GM10266 (cell line): ENCODE data around the gene LAMC1.

Experiments
- DNase-seq: peaks from one replicate; pipeline ENCODE4 v3.0.0; 2012; ENCODE audit errors: extremely low spot score
- CTCF ChIP-seq: IDR thresholded peaks from 2 replicates; pipeline ENCODE4 v1.5.1; 2012; ENCODE audit warnings: mild to moderate bottlenecking, low read depth; ENCODE audit not compliant: control insufficient read depth, insufficient read depth; ENCODE audit errors: missing control alignments

The LAMC1 gene

GRCh38 chr1:183002797-183003196, 20.4 kb upstream of the LAMC1 start:
- no peak for DNase-seq
- TF ChIP-seq CTCF = no peak

GRCh38 chr1:183003203-183003602, 20.0 kb upstream of the LAMC1 start:
- TF ChIP-seq CTCF = no peak
- no peak for DNase-seq

GRCh38 chr1:183004141-183004540, 19.1 kb upstream of the LAMC1 start:
- no peak for DNase-seq
- TF ChIP-seq CTCF = no peak

GRCh38 chr1:183011859-183012258, 11.4 kb upstream of the LAMC1 start:
- DNase-seq = no peak
- no peak for TF ChIP-seq CTCF

GRCh38 chr1:183012301-183012994, 10.8 kb upstream of the LAMC1 start:
- TF ChIP-seq CTCF = no peak
- DNase-seq = no peak

GRCh38 chr1:183019139-183019740, 4.0 kb upstream of the LAMC1 start:
- DNase-seq = no peak
- TF ChIP-seq CTCF = no peak

- no peak for TF ChIP-seq CTCF
- DNase-seq = no peak
These were observed 3.4 kb upstream of the LAMC1 start for GRCh38 chr1:183019860-183020259.
